Measurements from ENCODE around the gene TRIM62. TPM values are rescaled to one million over a fixed set of nuclear protein-coding genes. Genes with fewer than 3 reads are reported as not detected.
A peak's percentile ranks its signal among the peaks of the same experiment; 100 is the strongest.
"Not testable (repeated sequence)": the region's sequence is repeated elsewhere in the genome, so short reads cannot be mapped to it uniquely, and the experiment has no call there.

The TRIM62 gene
- total RNA-seq, 4 donors from 2014 or later: 25.8 to 41.4 (median 34.0) TPM

GRCh38 chr1:33111965-33112364 is 69.9 kb downstream of the TRIM62 start:
- Histone ChIP-seq H3K4me3 (no peak overlapping the region), H3K27me3 (no peaks in the 10 kb centered on the region), H3K27ac (no peak overlapping the region), H3K36me3 (no peaks in the 10 kb centered on the region), H3K9me3 (no peaks in the 10 kb centered on the region), H3K4me1 (no peaks in the 10 kb centered on the region)
- no peak for DNase-seq (ENCODE audit: low spot score in 2 of 2)
- TF ChIP-seq EP300 (IDR thresholded peaks at IDR 0.05) (no peak), CTCF (IDR thresholded peaks at IDR 0.05) (peak in 1 of 2 donors; percentile 26), POLR2A (IDR thresholded peaks at IDR 0.05) (no peak)
- WGBS: 48% methylated on average over 3 of the region's 3 CpGs

GRCh38 chr1:33110477-33110876 is 71.4 kb downstream of the TRIM62 start:
- no peak overlapping the region for H3K27ac ChIP-seq
- no peak overlapping the region for H3K4me3 ChIP-seq
- TF ChIP-seq POLR2AphosphoS5 (IDR thresholded peaks at IDR 0.05) (no peak), CTCF (IDR thresholded peaks at IDR 0.05) (no peak), POLR2A (IDR thresholded peaks at IDR 0.05) (no peak), EP300 (IDR thresholded peaks at IDR 0.05) (no peak)

DNA sequence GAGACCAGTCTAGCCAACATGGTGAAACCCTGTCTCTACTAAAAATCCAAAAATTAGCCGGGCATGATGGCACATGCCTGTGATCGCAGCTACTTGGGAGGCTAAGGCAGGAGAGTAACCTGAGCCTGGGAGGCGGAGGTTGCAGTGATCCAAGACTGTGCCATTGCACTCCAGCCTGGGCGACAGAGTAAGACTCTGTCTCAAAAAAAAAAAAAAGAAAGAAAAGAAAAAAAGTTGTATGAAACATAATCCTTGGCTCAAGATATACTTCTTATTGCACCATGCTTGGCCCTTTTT is 81.8 kb downstream of the TRIM62 start:
- H3K27me3 ChIP-seq; H3K27ac ChIP-seq; H3K4me1 ChIP-seq; H3K36me3 ChIP-seq; H3K4me3 ChIP-seq; DNase-seq (ENCODE audit: low spot score in 2 of 2); H3K9me3 ChIP-seq: not testable (repeated sequence)
- WGBS: 74% methylated on average over 4 of the region's 4 CpGs

More at GRCh38 chr1:33110477-33110876, 71.4 kb downstream of the TRIM62 start:
- no peak for DNase-seq (ENCODE audit: low spot score in 2 of 2)
- H3K27me3 ChIP-seq: no peaks in the 10 kb centered on the region
- H3K4me1 ChIP-seq: no peaks in the 10 kb centered on the region
- H3K36me3 ChIP-seq: no peaks in the 10 kb centered on the region
- H3K9me3 ChIP-seq: no peaks in the 10 kb centered on the region

DNA sequence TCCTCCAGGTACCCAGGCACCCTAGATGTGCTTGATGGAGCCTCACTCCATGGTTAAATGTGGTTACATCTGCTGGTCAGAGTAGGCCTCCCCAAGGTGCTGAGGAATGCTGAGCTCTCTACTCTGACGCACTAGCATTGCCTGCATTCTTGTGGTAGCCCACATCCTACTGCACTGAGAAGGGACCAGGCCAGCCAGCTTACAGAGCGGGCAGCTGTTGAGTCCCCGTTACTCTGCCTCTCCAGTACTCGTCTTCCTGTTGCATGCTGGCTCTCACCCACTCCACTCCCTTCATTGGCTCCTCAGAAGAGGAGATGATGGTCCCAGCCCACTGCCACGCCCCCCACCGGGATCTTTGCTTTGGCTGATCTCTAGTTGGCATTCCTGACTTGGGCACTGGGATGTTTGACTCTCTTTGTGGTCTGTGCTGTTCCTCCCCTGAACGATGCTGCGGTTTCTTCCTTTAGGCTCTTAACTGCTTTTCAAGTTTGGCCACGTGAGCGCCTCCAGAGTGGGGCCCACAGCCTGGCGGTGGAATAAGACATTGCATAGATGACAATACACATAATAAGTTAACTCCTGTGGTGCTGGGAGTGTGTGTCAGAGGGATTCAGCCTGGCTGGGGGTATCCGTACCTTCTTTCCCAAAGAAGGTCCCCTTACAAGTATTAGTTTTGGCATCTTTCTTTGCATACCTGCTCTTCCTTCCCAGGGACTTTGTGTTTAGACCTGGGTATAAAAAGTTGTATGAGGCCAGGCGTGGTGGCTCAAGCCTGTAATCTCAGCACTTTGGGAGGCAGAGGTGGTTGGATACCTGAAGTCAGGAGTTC is 82.3 kb downstream of the TRIM62 start:
- H3K4me3 ChIP-seq: no peak overlapping the region
- WGBS: 71% methylated on average over 13 of the region's 13 CpGs
- H3K27ac ChIP-seq: no peak overlapping the region
- H3K4me1 ChIP-seq: peaks cover 8% of the 10 kb centered on the region
- no peaks in the 10 kb centered on the region for H3K27me3 ChIP-seq
- no peaks in the 10 kb centered on the region for H3K36me3 ChIP-seq
- DNase-seq (ENCODE audit: low spot score in 2 of 2): no peak
- TF ChIP-seq CTCF (IDR thresholded peaks at IDR 0.05) (no peak), POLR2AphosphoS5 (IDR thresholded peaks at IDR 0.05) (no peak), POLR2A (IDR thresholded peaks at IDR 0.05) (no peak), EP300 (IDR thresholded peaks at IDR 0.05) (no peak)
- H3K9me3 ChIP-seq: no peaks in the 10 kb centered on the region

GRCh38 chr1:33098371-33098770 is 83.5 kb downstream of the TRIM62 start:
- no peak overlapping the region for H3K27ac ChIP-seq
- no peak for DNase-seq (ENCODE audit: low spot score in 2 of 2)
- H3K9me3 ChIP-seq: no peaks in the 10 kb centered on the region
- no peaks in the 10 kb centered on the region for H3K36me3 ChIP-seq
- TF ChIP-seq POLR2AphosphoS5 (IDR thresholded peaks at IDR 0.05) (no peak), CTCF (IDR thresholded peaks at IDR 0.05) (no peak), POLR2A (IDR thresholded peaks at IDR 0.05) (no peak), EP300 (IDR thresholded peaks at IDR 0.05) (no peak)
- H3K27me3 ChIP-seq: no peaks in the 10 kb centered on the region
- no peak overlapping the region for H3K4me3 ChIP-seq
- H3K4me1 ChIP-seq: peaks cover 8% of the 10 kb centered on the region

- WGBS: 97% methylated on average over 3 of the region's 4 CpGs
- no peak overlapping the region for H3K27ac ChIP-seq
- peaks cover 8% of the 10 kb centered on the region for H3K4me1 ChIP-seq
- no peak overlapping the region for H3K4me3 ChIP-seq
- DNase-seq (ENCODE audit: low spot score in 2 of 2): no peak
- TF ChIP-seq POLR2A (IDR thresholded peaks at IDR 0.05) (no peak), EP300 (IDR thresholded peaks at IDR 0.05) (no peak), POLR2AphosphoS5 (IDR thresholded peaks at IDR 0.05) (no peak), CTCF (IDR thresholded peaks at IDR 0.05) (no peak)
- no peaks in the 10 kb centered on the region for H3K27me3 ChIP-seq
- no peaks in the 10 kb centered on the region for H3K36me3 ChIP-seq
- H3K9me3 ChIP-seq: no peaks in the 10 kb centered on the region
These were observed 84.1 kb downstream of the TRIM62 start for GRCh38 chr1:33097762-33098161.

Measured in suprapubic skin (tissue), 4 donors.